GM23248 (cell line): Measurements from ENCODE around the gene KIF18B. TPM values are rescaled to one million over a fixed set of nuclear protein-coding genes. Genes with fewer than 3 reads are reported as not detected.

Source experiments
- DNase-seq: peaks from one replicate; pipeline ENCODE4 v3.0.0-alpha.2; 2015
- H2AFZ ChIP-seq: fragments of 200-600 bp; sonication (generic); 2 replicates; pipeline ENCODE4 v1.6.1; 2016; ENCODE audit warnings: antibody characterized with exemption
- H3F3A ChIP-seq: fragments of 200-600 bp; sonication (generic); 2 replicates; pipeline ENCODE4 v1.6.1; 2016; ENCODE audit warnings: mild to moderate bottlenecking, antibody characterized with exemption, mixed run types; ENCODE audit not compliant: insufficient read depth
- H3K27ac ChIP-seq: fragments of 200-600 bp; sonication (generic); 2 replicates; pipeline ENCODE4 v1.5.1; 2016; ENCODE audit warnings: mild to moderate bottlenecking
- H3K27me3 ChIP-seq: fragments of 200-600 bp; sonication (generic); replicated peaks from 2 replicates; pipeline ENCODE4 v1.6.1; 2016; ENCODE audit warnings: mild to moderate bottlenecking; ENCODE audit not compliant: insufficient read depth
- H3K36me3 ChIP-seq: fragments of 200-600 bp; sonication (generic); 2 replicates; pipeline ENCODE4 v1.6.1; 2016; ENCODE audit warnings: low read depth, mild to moderate bottlenecking
- H3K4me1 ChIP-seq: fragments of 200-600 bp; sonication (generic); 2 replicates; pipeline ENCODE4 v1.6.1; 2016; ENCODE audit warnings: mild to moderate bottlenecking; ENCODE audit not compliant: insufficient read depth
- H3K4me2 ChIP-seq: fragments of 200-600 bp; sonication (generic); one replicate; pipeline ENCODE4 v1.6.1; 2016; ENCODE audit warnings: mild to moderate bottlenecking; ENCODE audit not compliant: unreplicated experiment
- H3K4me3 ChIP-seq: fragments of 200-600 bp; sonication (generic); 2 replicates; pipeline ENCODE4 v1.5.1; 2016; ENCODE audit warnings: mild to moderate bottlenecking
- H3K79me2 ChIP-seq: fragments of 200-600 bp; sonication (generic); 2 replicates; pipeline ENCODE4 v1.6.1; 2016; ENCODE audit warnings: mild to moderate bottlenecking; ENCODE audit not compliant: insufficient read depth
- H3K9ac ChIP-seq: fragments of 200-600 bp; sonication (generic); 2 replicates; pipeline ENCODE4 v1.6.1; 2016; ENCODE audit warnings: mild to moderate bottlenecking
- H3K9me2 ChIP-seq: fragments of 200-600 bp; sonication (generic); 2 replicates; pipeline ENCODE4 v1.6.1; 2016; ENCODE audit warnings: mixed run types, mild to moderate bottlenecking, moderate library complexity; ENCODE audit not compliant: insufficient read depth
- H3K9me3 ChIP-seq: fragments of 200-600 bp; sonication (generic); one replicate; pipeline ENCODE4 v1.6.1; 2017; ENCODE audit warnings: low read depth
- H4K20me1 ChIP-seq: fragments of 200-600 bp; sonication (generic); 2 replicates; pipeline ENCODE4 v1.6.0; 2016; ENCODE audit not compliant: insufficient read depth
- EZH2 ChIP-seq: fragments of 200-600 bp; sonication (generic); IDR thresholded peaks from 2 replicates; pipeline ENCODE4 v1.6.1; 2018; ENCODE audit warnings: antibody characterized with exemption, mild to moderate bottlenecking; ENCODE audit not compliant: insufficient read depth, poor library complexity, severe bottlenecking
- EZH2phosphoT487 ChIP-seq: fragments of 200-600 bp; sonication (generic); IDR thresholded peaks from 2 replicates; pipeline ENCODE4 v1.6.1; 2018; ENCODE audit warnings: antibody characterized with exemption, moderate library complexity, mild to moderate bottlenecking, low read depth; ENCODE audit not compliant: insufficient read depth
- WGBS, 2 experiments: methylation state at CpG; one replicate each; pipeline ENCODE4 v1.1.6; 2015 to 2017; ENCODE audit warnings: low lambda C conversion rate in 2 of 2, low coverage in 1 of 2; ENCODE audit errors: missing lambda C conversion rate in 2 of 2; 5-methylcytosine and 5-hydroxymethylcytosine counted together
- in situ Hi-C: fragments of 300-500 bp; cut with MboI; formaldehyde crosslinking; loops from 2 replicates; pipeline ENCODE4 v1.15.0; 2020
- polyA plus RNA-seq: library from polyadenylated mRNA; unstranded; fragments of >200 nt; fragmentation: Nextera tagmentation; extraction: Ambion mirVana; gene quantifications from 2 replicates; pipeline ENCODE4 v1.2.1, GENCODE V29; 2016
- total RNA-seq: library from RNA; depleted of rRNA; stranded (reverse); fragments of >200 nt; shearing (Covaris generic); gene quantifications from 2 replicates; pipeline ENCODE4 v1.2.3, GENCODE V29; 2014

Gene KIF18B
- total and polyA plus RNA-seq, 2 experiments from 2014 or later: 2.1 to 4.5 TPM

DNA sequence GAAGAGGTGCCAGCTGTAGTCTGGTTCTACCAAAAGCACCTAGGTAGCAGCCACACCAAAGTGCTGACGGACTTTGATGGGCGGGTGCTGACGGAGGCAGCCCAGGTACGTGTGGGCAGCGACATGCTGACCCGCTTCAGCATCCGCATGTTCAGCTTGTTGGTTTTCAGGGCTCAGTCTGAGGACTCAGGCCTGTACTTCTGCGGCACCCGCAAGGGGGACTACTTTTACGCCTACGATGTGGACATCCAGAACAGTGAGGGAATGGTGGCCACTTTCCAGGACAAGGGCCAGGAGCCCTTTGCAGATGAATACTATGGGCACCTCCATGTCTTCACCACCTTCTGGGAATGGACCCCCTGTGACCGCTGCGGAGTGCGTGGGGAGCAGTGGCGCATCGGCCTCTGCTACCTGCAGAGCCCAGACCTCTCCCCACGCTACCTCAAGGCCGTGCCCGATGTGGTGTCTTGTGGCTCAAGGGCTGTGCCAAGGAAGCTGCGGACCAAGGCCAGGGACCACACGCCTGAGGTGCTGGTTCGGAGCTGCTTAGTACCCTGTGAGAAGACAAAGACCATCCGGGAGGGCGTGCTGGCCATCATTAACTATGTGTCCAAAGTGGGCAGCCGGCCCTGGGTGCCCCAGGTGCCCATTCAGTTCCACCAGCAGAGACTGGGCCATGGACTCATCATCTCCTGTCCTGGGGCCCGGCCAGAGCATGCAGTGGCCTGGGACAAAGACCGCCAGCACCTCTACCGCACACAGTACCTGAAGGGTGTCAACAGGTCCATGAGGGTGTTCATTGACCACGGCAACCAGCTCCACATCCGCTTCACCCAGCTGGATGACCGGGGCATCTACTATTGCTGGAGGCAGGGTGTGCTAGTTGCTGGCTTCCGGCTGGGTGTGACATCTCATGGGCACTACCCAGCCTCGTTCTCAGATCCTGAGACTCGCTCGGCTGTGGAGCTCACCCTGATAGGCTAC, 43.3 kb downstream of the KIF18B start:
- H3K27ac ChIP-seq: no peak overlapping the region
- peaks cover 19% of the 10 kb centered on the region for H3F3A ChIP-seq
- TF ChIP-seq EZH2: no peak
- no peak for DNase-seq
- H2AFZ ChIP-seq: no peak overlapping the region
- no peaks in the 10 kb centered on the region for H3K79me2 ChIP-seq
- H3K9me2 ChIP-seq: no peaks in the 10 kb centered on the region
- H3K9ac ChIP-seq: no peak overlapping the region
- in situ Hi-C loops: no loop called here
- H3K4me1 ChIP-seq: peaks cover 44% of the 10 kb centered on the region
- no peak overlapping the region for H3K4me2 ChIP-seq
- no peak overlapping the region for H3K4me3 ChIP-seq
- H4K20me1 ChIP-seq: no peaks in the 10 kb centered on the region
- H3K27me3 ChIP-seq: no peaks in the 10 kb centered on the region
- no peaks in the 10 kb centered on the region for H3K9me3 ChIP-seq
- H3K36me3 ChIP-seq: no peaks in the 10 kb centered on the region
- WGBS, 2 experiments: 93 to 95% methylated on average over 35 of the region's 35 CpGs

DNA sequence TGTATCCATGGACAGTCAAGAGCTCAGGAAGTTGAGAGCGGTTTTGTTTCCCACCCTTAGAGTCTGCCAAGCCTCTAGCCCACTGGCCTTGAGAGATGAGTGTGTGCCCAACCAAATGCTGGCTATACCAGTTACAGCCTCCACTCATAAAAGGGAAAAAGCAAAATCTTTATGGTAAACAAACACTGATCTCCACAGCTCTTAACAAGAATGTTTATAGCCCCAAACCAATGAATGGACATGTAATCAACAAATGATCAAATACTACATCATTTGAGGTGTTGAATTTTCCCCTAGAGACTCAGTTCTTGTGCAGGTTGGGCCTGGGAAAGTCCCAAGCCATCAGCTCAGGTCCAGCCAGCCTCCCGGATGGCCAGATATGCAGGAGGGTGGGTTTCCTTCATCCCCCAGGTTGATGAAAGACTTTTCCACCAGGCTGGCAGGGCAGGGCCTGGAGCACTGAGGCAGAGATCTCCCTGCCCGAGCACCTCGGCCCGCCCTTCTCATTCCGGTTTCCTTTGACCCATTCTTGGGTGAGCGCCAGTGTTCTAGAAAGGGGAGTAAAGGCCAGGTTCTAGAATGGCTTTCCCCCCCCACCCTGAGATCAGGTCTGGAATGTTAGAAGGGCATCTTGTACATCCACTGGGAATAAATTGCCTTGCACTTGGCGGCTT, 44.4 kb downstream of the KIF18B start:
- H3K9me3 ChIP-seq: no peaks in the 10 kb centered on the region
- H3K9me2 ChIP-seq: no peaks in the 10 kb centered on the region
- H3F3A ChIP-seq: peaks cover 18% of the 10 kb centered on the region
- H3K27me3 ChIP-seq: no peaks in the 10 kb centered on the region
- no peaks in the 10 kb centered on the region for H3K36me3 ChIP-seq
- no peak overlapping the region for H3K4me3 ChIP-seq
- H3K27ac ChIP-seq: no peak overlapping the region
- H3K4me2 ChIP-seq: no peak overlapping the region
- 89 to 91% methylated on average over 8 of the region's 8 CpGs for WGBS, 2 experiments
- no peak for DNase-seq
- no peak overlapping the region for H3K9ac ChIP-seq
- no peaks in the 10 kb centered on the region for H4K20me1 ChIP-seq
- TF ChIP-seq EZH2phosphoT487: no peak
- TF ChIP-seq EZH2: no peak
- in situ Hi-C loops: no loop called here
- peaks cover 42% of the 10 kb centered on the region for H3K4me1 ChIP-seq
- peaks cover 10% of the 10 kb centered on the region for H3K79me2 ChIP-seq
- no peak overlapping the region for H2AFZ ChIP-seq

DNA sequence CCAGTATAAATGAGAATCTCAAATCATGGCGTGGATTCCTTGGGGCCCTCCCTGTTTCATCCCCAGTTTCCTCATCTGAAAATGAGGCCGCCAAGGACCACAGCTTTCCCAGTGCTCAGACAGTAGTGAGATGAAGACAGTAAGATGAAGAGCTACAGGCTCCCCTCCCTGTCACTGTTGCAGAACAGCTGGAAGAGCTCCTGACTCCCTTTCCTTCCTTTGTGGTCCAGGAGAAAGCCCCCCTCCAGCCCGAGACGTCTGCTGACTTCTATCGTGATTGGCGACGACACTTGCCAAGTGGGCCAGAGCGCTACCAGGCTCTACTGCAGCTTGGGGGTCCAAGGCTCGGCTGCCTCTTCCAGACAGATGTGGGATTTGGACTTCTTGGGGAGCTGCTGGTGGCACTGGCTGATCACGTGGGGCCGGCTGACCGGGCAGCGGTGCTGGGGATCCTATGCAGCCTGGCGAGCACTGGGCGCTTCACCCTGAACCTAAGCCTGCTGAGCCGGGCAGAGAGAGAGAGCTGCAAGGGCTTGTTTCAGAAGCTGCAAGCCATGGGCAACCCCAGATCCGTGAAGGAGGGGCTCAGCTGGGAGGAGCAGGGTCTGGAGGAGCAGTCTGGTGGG, 45.3 kb downstream of the KIF18B start:
- Histone ChIP-seq H3K4me3 (no peak overlapping the region), H3F3A (peaks cover 18% of the 10 kb centered on the region), H3K9me2 (no peaks in the 10 kb centered on the region), H3K9me3 (no peaks in the 10 kb centered on the region), H3K4me1 (peaks cover 50% of the 10 kb centered on the region), H3K79me2 (peaks cover 19% of the 10 kb centered on the region), H3K27ac (0 out of 2 replicates have a peak overlapping the region, but pooled peaks have one; percentile 31), H3K9ac (no peak overlapping the region), H4K20me1 (no peaks in the 10 kb centered on the region), H3K4me2 (peak overlapping the region; percentile 92), H3K36me3 (no peaks in the 10 kb centered on the region), H3K27me3 (no peaks in the 10 kb centered on the region), H2AFZ (no peak overlapping the region)
- WGBS, 2 experiments: 85 to 88% methylated on average over 17 of the region's 17 CpGs
- TF ChIP-seq EZH2 (no peak), EZH2phosphoT487 (no peak)
- in situ Hi-C loops: no loop called here
- DNase-seq: no peak

DNA sequence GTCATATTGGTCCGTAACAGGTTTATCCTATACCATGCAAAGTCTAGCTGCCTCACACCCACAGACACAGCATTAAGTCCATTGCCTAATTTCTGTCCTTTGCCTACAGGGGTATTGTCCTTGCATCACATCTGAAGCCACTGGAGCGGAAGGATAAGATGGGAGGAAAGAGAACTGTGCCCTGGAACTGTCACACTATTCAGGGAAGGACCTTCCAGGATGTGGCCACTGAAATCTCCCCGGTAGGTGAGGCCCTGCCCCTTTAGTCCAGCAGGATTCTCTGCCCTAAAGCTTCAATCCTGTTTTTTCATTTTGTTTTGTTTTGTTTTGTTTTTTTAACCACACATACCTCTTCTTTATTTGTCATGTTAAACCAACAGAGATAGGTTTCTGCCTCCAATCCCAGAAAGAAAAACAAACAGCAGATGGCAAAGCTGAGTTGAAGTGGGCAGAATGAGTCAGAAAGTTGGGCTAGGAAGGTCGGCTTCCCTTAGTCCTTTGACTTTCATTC, 46.1 kb downstream of the KIF18B start:
- Histone ChIP-seq H3K4me1 (peaks cover 47% of the 10 kb centered on the region), H3K9me3 (no peaks in the 10 kb centered on the region), H3K36me3 (no peaks in the 10 kb centered on the region), H3K9me2 (no peaks in the 10 kb centered on the region), H3K27me3 (no peaks in the 10 kb centered on the region), H3K9ac (no peak overlapping the region), H2AFZ (0 out of 2 replicates have a peak overlapping the region, but pooled peaks have one; percentile 3), H4K20me1 (no peaks in the 10 kb centered on the region), H3K27ac (peak overlapping the region; percentile 31), H3F3A (peaks cover 18% of the 10 kb centered on the region), H3K4me2 (peak overlapping the region; percentile 92), H3K4me3 (no peak overlapping the region), H3K79me2 (peaks cover 27% of the 10 kb centered on the region)
- TF ChIP-seq EZH2 (no peak), EZH2phosphoT487 (no peak)
- peak; percentile 83 for DNase-seq
- in situ Hi-C loops: no loop called here
- whole genome bisulfite sequencing, 2 experiments: 72% methylated on average over 4 of the region's 4 CpGs
